ENCODE data around the gene PCSK6.

PCSK6 gene

DNA sequence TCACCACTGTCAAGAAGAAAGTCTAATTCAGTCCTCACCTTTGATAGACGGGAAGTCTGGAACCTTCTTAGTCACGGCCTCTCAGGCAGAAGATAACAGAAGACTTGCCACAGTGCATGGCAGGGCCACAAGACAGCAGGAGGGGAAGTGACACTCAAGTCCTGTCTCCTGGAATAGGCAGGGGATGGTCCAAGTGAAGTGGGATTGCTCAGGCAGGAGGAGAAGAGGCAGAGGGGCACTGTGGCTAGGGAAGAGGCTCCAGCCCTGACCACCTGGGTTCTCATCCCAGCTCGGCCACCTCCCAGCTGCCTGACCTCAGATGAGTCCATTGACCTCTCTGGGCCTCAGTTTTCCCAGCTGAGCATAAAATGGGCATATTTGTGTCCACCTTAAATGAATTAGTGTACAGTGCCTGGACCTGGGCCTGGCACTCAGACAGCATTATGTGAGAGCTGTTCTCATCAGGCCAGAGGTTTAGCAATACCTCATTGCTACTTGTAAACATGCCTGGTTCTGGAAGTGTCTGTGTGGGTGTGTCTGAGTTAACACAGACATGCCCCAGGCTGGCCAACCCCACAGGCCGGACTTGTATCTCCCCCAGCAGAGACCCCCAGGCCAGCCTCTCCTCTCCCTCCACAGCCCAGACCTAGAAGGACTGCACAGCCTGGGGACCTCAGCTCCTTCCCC lies 11.5 kb upstream of the PCSK6 start:
- FAIRE-seq (no peak), DNase-seq (ENCODE audit: low spot score) (no peak)

DNA sequence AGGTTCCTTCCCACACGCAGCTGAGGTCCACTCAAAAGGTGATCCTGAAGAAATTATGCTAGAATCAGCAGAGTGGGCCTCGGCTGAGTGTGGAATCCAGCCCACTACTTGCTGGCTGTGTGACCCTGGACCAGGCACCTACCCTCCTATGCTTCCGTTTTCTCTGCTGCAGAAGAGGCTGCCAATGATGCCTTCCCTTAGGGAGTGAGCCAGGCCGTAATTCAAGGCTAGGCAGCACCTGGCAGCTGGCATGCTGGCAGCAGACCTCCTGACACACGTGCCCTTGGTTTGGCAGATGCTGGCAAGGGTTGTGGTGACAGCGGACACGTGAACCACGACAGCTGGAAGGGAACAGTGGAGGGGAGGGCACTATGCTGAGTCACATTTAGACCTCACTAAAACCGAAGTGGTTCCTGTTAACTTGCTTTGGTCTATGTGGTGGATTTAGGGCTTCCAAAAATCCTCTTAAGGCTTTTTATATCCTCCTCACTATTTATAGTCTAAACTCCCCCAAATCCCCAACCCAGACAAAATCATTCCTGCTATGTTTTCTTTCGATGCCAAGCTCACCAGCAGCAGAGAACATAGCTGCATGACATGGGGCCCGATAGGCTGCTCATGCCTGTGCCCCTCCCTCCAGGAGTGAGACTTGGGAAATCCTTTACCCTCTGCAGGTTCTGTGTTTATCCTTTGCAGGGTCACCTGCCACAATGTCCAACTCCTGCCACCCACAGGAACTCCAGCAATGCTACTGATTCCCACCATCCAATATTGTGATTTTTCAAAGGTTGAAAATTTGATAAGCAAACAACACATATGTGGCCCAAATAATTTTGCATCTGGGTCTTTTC lies 10.6 kb upstream of the PCSK6 start:
- FAIRE-seq = no peak
- no peak for DNase-seq (ENCODE audit: low spot score)

DNA sequence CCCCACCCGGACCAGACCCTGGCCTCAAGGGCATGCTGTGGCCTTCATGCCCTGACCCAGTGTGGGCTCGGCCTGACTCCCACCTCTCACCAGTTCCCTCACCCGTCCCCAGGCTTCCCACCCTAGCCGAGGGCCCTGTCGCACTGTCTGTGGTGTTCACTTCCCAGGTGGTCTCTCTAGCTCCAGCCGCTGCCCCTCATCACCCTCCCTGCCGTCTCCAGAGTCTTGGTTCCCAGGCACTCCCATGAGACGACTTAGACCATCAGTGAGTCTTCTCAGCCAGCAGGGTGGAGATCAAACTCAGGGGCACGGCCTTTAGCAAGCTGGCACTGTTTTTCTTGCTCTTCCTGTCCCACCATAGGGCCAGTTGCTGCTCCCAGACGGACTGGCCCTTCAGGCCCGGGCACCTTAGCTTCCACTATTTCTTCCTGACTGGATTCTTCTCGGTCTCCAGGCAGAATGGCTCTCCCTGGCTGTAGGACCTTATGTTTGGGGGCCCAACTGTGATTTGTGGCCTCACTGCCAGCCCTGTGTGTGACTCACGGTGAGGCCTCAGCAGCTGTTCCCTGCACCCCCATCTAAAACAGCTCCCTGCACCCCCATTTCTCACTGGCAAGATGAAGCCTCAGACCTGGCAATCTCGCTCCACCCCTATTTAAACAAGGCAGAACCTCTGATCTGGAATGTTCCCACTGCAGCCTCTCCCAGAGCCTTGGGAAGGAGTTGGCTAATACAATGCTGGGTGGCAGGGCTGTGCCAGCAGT lies 9.4 kb upstream of the PCSK6 start:
- FAIRE-seq (no peak), DNase-seq (ENCODE audit: low spot score) (no peak)

DNA sequence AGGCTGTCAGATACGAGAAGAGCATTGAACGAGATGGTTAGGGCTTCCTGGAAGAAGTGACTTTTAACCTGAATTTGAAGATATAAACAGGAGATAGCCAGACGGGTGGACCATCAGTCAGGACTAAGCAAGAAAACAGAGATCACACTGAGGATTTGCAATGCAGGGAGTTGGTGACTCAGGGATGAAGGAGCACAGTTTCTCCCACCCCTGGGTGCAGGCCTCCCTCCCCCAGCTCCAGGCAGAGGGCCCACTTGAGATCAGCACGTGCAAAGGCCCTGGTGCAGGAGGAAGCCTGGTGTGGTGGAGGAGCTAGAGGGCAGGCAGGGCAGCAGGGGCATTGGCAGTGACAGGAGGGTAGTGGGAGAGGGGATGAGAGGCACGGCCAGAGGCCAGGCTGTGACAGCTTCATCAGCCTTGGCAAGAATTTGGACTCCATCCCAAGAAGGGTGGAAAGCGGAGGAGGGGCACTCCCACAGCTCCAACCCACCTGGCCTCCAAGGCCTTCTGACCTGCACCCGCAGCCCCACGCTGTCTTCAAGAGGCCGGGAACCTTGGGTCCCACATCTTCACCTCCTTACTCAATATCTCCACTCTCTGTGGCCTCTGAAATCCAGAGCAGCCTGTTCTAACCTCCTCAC lies 8.7 kb upstream of the PCSK6 start:
- FAIRE-seq (no peak), DNase-seq (ENCODE audit: low spot score) (no peak)

DNA sequence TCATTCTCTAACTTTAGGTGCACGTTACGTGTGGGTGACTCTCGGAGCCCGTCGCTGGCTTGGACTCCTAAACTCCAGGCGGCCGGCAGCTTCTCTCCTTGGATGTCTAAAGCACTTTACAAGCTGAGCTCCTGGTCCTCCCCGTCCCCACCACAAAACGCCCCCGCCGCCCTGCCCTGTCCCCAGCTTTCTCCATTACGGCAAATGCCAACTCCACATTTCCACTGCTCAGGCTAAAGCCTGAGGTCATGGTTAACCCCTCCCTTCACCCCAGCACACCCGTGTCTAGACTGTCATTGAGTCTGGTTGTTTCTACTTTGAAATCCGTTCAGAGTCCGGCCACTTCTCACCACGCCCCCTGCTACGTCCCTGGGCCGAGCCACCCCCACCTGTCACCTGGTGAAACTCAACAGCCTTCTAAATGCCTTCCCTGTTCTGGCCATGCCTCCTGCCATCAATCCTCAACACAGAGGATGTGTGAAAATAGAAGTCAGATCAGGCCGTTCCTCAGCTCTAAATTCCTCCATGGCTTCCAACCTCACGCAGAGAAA lies 8.1 kb upstream of the PCSK6 start:
- FAIRE-seq (no peak), DNase-seq (ENCODE audit: low spot score) (no peak)

DNA sequence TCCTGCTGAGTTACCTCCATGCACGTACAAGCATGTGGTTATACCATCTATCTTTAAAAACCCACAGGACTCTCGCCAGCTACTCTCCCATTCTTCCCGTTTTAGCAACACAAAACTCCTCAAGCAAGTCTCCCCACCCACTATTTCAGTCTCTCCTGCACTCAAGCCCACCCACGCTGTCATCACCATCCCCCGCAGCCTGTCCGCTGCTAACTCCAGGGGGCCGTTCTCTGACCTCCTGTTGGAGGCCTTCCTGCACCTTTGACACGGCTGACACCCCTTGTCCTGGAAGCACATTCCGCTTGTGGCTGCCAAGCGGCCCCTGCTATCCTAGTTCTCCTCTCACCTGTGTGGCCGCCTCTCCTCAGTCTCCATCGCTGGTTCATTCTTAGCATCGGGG lies 7.5 kb upstream of the PCSK6 start:
- FAIRE-seq (no peak), DNase-seq (ENCODE audit: low spot score) (no peak)

DNA sequence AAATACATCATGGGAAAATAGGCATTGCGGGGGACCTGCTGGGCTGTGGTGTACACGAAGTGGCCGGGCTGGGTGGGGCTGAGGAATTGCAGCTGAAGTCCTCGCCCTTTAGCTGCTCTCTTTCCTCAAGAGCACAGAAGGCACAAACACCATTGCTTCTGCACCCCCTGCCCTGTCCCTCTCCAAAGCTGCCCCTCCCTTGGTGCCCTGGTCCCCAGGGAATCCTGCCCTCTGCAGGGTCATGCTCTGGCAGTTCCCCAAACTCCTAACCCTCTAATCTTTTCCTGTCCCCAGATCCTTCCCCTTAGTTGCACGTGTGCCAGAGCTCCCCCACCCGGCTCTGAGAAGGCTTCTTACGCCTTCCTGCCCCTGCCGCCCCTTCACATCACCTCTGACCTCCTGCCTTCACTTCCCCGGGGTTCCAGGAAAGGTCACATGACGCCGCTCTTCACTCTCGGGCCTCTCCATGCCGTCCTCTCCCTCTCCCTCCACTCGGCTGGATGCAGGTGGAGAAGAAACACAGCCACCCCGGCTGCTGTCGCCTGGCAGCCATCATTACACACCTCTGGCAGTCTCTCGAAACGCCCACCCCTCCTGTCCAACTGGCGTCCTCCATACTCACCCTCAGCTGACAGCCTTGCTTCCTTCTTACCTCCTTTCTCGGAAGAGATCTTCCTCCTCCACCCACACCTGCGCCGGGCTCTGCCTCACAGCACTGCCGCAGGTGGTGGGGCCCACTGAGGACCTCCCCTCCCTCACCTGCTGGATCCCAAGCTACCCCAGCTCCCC lies 6.9 kb upstream of the PCSK6 start:
- FAIRE-seq = no peak
- DNase-seq (ENCODE audit: low spot score) = no peak

DNA sequence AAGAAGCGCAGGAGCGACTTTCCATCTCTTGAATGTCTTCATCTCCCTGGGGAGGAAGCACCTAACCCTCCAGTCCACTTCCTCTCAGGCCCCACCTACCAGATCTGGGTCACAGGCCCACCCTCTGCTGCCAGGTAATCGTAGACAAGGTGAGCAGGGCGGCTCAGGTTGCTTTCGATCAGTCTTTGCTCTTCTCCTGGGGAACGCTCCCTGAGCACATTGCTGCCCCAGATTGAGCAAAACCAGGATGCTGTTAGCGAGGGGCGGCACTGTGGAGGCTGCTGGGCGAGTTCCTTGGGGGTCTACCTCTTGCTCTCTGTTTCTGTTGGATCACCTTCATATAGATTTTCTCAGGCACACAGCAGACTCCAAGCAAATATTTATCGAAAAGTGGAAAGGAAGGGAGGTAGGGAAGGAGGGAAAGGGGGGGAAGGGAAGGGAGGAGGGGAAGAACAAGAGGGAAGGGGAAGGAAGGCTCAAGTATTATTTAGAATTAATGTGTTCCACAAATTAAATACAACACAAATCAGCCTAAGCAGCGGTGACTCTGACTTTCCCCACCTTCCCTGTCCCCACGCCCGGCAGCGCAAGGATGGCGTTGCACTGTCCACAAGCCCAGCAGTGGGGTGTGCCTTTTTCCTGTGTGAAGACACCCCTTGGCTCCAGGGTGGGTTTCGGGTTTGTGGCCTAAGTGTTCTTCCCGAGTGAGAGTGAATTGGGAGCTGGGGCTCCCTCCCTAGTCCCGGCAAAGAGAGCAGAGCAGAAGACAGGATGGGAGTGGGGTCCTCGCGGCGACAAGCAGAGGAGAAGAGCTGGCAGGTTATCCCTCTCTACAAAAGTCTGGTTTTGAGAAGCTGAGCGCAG lies 6.1 kb upstream of the PCSK6 start:
- FAIRE-seq (no peak), DNase-seq (ENCODE audit: low spot score) (no peak)

DNA sequence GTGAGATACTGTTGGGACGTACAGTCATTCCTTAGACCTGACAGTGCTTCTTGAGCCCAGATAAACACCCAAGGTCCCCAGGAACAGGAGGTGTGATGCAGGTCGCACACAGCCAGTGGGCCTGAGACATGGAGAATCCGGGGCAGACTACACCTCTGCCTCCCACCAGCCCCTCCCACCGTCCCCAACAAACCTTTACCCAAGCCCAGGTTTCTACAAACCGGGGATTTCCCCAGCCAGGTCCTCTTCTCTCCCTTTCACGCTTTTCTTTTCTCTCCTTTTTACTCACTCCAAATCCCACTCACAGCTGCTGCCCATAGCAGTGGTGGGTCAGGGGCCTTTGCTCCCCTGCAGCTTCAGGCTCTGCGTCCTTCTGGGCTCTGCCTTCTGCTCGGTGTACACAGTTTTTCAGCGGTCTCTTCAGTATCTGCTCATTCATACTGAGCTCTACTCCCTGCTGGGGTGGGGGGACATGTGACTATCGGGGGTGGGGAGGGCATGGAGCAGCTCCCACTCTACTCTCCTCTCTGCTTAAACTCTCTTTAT lies 4.8 kb upstream of the PCSK6 start:
- no peak for FAIRE-seq
- DNase-seq (ENCODE audit: low spot score) = no peak

DNA sequence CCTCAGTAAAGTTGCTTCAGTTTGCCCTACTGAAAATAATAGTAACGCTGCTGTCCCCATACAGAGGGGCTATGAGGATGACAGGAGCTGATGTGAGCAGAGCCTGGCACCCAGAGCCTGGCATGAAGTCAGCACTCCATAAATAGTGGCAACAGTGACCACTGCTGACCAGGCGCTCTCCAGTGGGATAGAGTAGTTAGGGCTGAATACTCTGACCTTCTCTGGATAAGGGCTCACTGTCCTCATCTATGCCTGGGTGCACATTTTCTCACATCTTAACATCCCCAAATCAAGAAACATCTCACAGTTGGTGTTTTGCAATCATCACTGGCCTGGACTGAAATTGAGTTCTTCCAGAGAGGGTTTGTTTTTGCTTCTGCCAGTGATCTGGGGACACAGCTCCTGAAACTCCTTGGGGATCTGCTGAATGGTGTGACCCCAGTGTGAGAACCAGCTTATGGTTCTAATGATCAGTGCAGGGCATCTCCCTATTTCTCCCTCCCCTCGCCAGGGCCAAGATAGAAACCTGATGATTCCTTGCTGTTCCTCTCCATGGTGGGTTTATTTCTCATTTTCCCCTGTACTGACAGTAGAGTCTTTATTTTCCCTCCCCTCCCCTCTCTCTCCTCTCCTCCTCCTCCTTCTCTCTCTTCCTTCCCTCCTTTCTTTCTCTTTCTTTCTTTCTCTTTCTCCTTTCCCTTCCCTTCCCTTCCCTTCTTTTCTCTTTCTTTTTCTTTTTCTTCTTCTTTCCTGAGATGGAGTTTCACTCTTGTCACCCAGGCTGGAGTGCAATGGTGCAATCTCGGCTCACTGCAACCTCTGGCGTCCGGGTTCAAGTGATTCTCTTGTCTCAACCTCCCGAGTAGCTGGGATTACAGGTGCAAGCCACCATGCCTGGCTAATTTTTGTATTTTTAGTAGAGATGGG lies 3.5 kb upstream of the PCSK6 start:
- FAIRE-seq (no peak), DNase-seq (ENCODE audit: low spot score) (no peak)

DNA sequence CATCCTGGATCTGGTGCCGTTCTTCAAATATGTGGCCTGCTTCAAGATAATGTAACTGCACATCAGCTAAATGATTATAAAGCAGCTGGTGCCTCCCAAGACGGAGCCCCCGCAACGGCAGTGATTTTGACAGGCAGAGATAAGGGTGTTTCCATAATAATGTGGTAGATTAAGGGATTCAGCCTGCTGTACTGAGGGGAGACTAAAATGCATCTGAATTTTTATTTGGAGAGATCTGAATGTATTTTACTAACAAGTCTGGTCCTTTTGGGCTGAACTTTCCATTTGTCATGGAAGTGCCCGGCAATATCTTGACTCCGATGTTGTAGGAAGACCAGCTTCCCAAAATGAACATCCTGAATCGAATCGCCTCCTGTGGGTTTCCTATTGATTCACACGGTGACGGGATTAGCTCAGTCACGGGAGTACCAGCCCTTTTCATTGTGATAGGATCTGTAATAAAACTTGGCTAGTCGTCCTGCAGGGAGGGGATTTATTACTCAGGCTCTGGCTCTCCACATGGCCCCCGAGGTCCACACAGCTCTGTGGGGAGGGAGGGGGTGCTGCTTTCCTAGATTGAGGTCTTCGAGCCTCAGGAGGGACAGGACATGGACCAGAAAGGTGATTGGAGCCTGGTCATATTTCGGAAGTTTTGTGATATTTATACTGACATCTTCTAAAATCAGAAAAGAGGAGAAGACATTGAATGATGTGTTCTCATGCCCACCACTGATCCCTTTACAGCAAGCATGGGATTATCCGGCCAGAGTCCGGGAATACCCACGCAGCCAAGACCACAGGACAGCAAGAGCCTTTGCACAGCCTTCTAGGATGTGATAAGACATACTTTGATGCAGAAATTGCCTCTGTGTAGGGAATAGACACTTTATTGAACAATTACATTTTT lies 2.5 kb upstream of the PCSK6 start:
- DNase-seq (ENCODE audit: low spot score) = no peak
- no peak for FAIRE-seq

DNA sequence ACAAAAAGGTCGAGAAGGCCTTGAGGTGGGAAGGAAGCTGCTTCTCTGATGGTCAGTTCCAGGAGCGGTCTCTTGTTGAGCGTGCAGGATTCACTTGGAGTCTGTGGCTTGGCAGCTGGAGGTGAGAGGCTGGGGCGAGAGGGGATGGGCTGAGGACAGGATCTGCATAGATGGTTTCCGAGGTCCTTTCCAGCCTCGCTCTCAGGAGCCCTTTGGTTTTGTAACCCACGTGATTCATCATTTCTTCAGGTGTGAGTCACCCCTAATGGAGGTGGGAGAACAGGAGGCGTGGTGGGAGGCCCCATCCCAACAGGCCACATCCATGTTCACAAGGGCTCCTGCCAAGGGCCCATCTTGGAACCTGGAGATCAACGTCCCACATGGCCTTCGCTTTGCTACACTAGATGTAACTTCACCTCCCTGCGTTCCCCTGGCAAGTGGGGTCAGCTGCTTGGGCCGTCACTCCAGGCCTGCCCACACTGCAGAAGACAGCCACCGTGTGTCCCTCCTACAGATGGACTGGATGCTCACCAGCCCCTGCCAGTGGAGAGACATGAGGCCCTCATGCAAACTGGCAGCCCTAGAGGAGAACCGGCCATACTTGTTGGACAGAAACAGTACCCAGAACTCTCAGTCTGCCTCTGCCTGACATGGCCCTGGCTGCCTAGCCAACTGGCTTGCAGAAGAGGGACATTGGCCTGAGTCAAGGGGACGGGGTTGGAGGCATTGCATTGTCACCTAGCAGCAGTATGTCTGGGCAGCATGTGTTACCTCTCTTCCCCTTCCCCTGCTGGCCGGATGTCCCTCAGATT lies 1.6 kb upstream of the PCSK6 start:
- DNase-seq (ENCODE audit: low spot score) (no peak), FAIRE-seq (no peak)

DNA sequence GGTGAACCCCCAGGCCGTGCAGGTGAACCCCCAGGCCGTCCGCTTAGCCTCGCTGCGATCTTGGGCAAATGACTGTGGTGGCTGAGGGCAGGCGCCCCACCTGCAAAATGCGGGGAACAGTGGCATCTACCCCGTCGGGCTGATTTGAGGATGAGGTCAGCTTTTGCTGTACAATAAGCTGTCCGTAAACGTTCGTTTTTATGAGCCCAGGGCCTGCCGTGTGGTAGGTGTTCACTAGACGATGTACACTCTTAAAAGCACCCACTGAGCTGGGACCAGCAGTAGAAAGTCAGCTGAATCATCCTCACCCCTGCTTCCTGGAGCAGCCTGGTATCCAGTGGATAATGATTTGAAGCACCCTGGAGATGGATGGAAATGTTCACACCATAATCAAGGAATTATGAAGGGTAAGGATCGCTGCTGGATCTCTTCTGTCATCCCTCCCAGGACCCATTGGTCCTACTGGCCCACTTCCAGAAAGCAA lies 943 bp upstream of the PCSK6 start:
- FAIRE-seq = no peak

DNA sequence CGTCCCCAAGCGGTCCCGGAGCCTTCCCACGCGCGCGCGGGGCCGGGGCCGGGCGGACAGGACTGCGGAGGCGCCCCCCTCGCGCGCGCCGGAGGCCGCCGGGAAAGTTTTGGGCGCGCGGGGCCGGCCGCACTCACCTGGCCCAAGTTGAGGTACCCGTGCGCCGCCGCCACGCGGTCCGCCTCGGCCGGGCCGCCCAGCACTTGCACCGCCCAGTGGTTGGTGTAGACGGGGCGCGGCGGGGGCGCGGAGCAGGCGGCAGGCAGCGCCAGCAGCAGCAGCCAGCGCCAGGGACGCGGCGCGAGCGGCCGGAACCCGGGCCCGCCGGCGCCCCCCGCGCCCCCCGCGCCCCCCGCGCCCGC lies 289 bp downstream of the PCSK6 start:
- FAIRE-seq (no peak), DNase-seq (ENCODE audit: low spot score) (no peak)

More for the DNA sequence above, 943 bp upstream of the PCSK6 start:
- no peak for DNase-seq (ENCODE audit: low spot score)

DNA sequence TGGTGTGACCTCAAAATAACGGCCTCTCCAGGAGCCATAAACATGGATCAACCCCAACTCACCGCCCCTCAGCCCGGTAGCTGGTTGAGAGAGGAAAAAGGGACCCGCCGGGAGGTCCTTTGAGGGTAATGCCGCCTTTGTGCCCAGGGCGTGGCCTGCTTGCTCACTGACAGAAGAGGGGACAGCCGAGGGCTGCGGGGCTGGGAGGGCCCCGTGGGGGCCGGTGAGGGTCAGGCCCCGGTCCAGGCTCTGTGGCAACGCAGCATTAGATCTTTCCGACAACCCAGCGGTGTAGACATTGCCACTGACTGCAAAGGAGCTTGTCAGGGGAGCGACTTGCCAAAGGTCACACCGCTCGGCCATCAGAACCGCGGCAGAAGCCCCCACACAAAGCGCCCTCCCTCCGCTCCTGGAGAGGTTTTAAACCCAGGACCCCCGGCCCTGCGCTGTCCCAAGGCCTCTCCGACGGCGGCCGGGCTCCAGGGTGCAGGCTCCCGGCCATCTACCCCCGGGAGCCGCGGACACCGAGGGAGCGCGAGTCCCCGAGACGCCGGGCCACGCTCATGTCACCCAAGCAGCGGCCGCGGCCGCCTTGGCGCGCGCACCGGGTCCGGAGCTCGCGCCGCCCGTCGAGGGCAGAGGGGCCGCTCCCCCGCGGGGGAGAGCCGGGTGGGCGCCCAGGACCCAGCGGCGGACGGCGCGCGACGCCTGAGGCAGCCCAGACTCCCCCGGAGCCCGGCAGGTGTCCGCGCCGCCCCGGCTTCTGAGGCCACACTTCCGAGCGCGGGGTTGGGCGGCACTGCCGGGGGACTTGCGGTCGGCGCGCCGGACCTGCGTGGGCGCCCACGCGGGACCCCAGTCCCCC lies 975 bp downstream of the PCSK6 start:
- FAIRE-seq (no peak), DNase-seq (ENCODE audit: low spot score) (no peak)
